Activated CD8-positive, alpha-beta T cell treated with anti-CD3 and anti-CD28 coated beads for 36 hours (primary cell): ENCODE measurements around the gene SELENOM. TPM values are rescaled to one million over a fixed set of nuclear protein-coding genes. Genes with fewer than 3 reads are reported as not detected.

Experiments used
- ATAC-seq: fragments of 200-7000 bp; cut with Tn5 transposase; one replicate; pipeline ENCODE4 v1.10.0; 2021; ENCODE audit warnings: mild to moderate bottlenecking, moderate library complexity
- CTCF ChIA-PET: fragments of 350-600 bp; sonication (Branson Sonifier 250); formaldehyde crosslinking; loops from one replicate; lab custom pipeline; 2021; ENCODE audit warnings: antibody characterized with exemption; lab: Charles Lee
- POLR2A ChIA-PET: fragments of 350-600 bp; sonication (Branson Sonifier 250); formaldehyde crosslinking; loops from one replicate; lab custom pipeline; 2021; ENCODE audit warnings: antibody characterized with exemption; lab: Charles Lee
- DNase-seq: peaks from one replicate; pipeline ENCODE4 v3.0.0-alpha.2; 2020
- H3K27ac Mint-ChIP-seq: one replicate; pipeline ENCODE4 v1.8.0; 2021; ENCODE audit warnings: mild to moderate bottlenecking, mixed read lengths
- H3K27me3 Mint-ChIP-seq: one replicate; pipeline ENCODE4 v1.8.0; 2021; ENCODE audit warnings: mixed read lengths
- H3K36me3 Mint-ChIP-seq: one replicate; pipeline ENCODE4 v1.8.0; 2021; ENCODE audit warnings: low read depth, mixed read lengths
- H3K4me1 Mint-ChIP-seq: one replicate; pipeline ENCODE4 v1.8.0; 2021; ENCODE audit warnings: low read depth, mixed read lengths
- H3K4me3 Mint-ChIP-seq: one replicate; pipeline ENCODE4 v1.8.0; 2021; ENCODE audit warnings: mild to moderate bottlenecking, moderate library complexity, mixed read lengths
- H3K9me3 Mint-ChIP-seq: one replicate; pipeline ENCODE4 v1.8.0; 2021; ENCODE audit warnings: mixed read lengths
- intact Hi-C: fragments of 100-400 bp; cut with micrococcal nuclease; formaldehyde crosslinking; loops from one replicate; pipeline ENCODE4 v1.10.0; 2022
- total RNA-seq, 2 experiments: library from RNA; stranded (reverse); gene quantifications; one replicate each; pipeline ENCODE4 v1.2.3, GENCODE V29; 2021
- TF ChIP-seq, protein P1 (sequence below): fragments of 200-600 bp; IDR thresholded peaks from one replicate; pipeline ENCODE4 v1.8.0; 2022; ENCODE audit warnings: antibody characterized with exemption, mild to moderate bottlenecking

SELENOM gene
- total RNA-seq, 2 experiments from 2014 or later, result 3.6 to 5.8 TPM

DNA sequence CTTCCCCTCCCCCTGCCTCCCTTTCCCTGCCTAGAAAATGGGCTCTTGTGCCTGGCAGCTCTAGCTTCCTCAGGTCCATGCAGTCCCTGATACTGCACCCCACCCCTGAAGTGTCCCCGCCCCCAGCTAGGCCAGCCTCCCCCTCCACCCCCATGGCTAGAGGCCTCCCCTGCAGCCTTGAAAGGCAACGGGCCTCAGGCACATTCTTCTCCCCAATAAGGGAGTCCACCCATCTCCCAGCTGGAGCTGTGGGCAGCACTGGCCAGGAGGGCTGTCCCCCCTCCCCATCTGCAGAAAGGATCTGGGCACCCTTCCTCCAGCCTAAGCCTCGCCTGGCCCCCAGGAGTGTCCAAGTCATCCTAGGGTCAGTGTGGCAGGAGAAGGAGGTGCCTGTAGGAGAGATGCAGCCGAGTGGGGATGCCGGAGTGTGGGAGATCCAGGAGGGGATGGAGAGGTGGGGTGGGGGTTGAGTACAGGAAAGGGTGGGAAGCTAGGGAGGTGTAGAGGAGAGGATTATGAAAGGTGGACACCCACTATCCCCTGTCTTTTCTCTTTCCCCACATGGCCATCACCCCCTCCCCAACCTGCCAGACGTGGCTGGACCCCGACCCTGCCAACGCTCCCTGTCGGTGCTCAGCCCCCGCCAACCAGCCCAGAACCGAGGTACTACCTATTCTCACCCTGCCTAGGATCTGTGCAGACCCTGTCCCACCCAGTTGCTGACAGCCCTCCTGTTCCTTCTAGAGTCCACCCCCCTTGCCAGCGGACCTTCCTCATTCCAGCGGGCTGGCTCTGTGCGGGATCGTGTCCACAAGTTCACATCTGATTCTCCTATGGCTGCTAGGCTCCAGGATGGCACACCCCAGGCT lies 16.9 kb downstream of the SELENOM start:
- TF ChIP-seq, protein P1, sequence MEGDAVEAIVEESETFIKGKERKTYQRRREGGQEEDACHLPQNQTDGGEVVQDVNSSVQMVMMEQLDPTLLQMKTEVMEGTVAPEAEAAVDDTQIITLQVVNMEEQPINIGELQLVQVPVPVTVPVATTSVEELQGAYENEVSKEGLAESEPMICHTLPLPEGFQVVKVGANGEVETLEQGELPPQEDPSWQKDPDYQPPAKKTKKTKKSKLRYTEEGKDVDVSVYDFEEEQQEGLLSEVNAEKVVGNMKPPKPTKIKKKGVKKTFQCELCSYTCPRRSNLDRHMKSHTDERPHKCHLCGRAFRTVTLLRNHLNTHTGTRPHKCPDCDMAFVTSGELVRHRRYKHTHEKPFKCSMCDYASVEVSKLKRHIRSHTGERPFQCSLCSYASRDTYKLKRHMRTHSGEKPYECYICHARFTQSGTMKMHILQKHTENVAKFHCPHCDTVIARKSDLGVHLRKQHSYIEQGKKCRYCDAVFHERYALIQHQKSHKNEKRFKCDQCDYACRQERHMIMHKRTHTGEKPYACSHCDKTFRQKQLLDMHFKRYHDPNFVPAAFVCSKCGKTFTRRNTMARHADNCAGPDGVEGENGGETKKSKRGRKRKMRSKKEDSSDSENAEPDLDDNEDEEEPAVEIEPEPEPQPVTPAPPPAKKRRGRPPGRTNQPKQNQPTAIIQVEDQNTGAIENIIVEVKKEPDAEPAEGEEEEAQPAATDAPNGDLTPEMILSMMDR, result no peak
- Mint-ChIP-seq H3K27me3 (no peaks in the 10 kb centered on the region), H3K4me1 (peaks cover under 1% of the 10 kb centered on the region), H3K4me3 (no peak overlapping the region), H3K27ac (no peak overlapping the region), H3K36me3 (no peaks in the 10 kb centered on the region), H3K9me3 (no peaks in the 10 kb centered on the region)
- intact Hi-C loops, result no loop called here
- ATAC-seq (no peak), DNase-seq (no peak)
- ChIA-PET POLR2A (interaction anchor here (0.7 to 2.0 kb wide), 2 partner anchors 122 to 149 kb away, joined by 3 to 4 read pairs; partner anchors contain the start of gene MORC2), CTCF (interaction anchor here (0.6 to 2.8 kb wide), 3 partner anchors 26 to 170 kb away, joined by 3 to 8 read pairs (median 3); partner anchors contain the start of gene RNF185)

GRCh38 chr22:31089160-31090100 lies 17.9 kb downstream of the SELENOM start:
- Mint-ChIP-seq H3K36me3 (no peaks in the 10 kb centered on the region), H3K9me3 (no peaks in the 10 kb centered on the region), H3K4me1 (peaks cover 3% of the 10 kb centered on the region), H3K27me3 (no peaks in the 10 kb centered on the region), H3K4me3 (no peak overlapping the region), H3K27ac (no peak overlapping the region)
- DNase-seq, result peak; percentile 48
- TF ChIP-seq, protein P1, result peak; percentile 63
- CTCF ChIA-PET, result interaction anchor here (0.6 to 2.8 kb wide), 5 partner anchors 18 to 169 kb away, joined by 3 to 8 read pairs (median 3); partner anchors contain the start of genes RNF185 and SELENOM
- POLR2A ChIA-PET, result interaction anchor here (2.0 kb wide), 1 partner anchor 121 kb away, joined by 4 read pairs; the partner anchor contains the start of gene MORC2
- intact Hi-C loops, result loop anchor here (10.0 kb wide), 1 partner anchor 325 kb away; no protein-coding TSS in a partner anchor
- no peak for ATAC-seq

DNA sequence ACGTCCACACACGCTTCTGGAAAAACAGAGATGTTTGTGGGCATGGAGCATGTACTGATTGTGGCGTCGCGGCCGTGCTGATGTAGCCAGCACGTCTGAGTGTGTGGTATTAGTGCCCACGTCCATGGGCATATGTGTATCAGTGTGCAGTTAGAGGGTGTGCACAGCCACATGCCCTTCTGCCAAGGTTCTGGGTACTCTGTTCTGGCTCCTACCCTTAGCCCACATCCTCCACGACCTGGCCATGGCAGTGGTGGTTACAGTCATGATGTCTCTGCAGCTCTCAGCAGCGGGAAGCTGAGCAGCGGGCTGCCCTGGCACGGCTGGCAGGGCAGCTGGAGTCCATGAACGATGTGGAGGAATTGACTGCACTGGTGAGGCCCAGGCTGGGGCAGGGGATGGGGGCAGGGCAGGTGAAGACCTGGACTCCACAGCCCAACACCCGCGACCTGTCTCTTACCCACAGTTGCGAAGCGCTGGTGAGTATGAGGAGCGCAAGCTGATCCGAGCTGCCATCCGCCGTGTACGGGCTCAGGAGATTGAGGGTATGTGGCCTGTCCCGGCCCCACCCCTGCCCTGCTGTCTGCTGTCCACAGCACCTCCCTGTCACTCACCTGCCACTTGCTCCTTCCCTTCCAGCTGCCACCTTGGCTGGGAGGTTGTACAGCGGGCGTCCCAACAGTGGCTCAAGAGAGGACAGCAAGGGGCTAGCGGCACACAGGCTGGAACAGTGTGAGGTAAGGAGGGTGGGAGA lies 19.0 kb downstream of the SELENOM start:
- Mint-ChIP-seq H3K27me3 (no peaks in the 10 kb centered on the region), H3K4me3 (no peak overlapping the region), H3K27ac (no peak overlapping the region), H3K36me3 (peaks cover 2% of the 10 kb centered on the region), H3K4me1 (peaks cover 4% of the 10 kb centered on the region), H3K9me3 (no peaks in the 10 kb centered on the region)
- ChIA-PET POLR2A (interaction anchor here (0.9 to 2.0 kb wide), 2 partner anchors 120 to 138 kb away, joined by 3 to 4 read pairs; partner anchors contain the start of gene MORC2), CTCF (interaction anchor here (0.6 to 2.8 kb wide), 4 partner anchors 19 to 122 kb away, joined by 3 to 8 read pairs (median 4); partner anchors contain the start of gene SELENOM)
- TF ChIP-seq, protein P1, result no peak
- no peak for DNase-seq
- intact Hi-C loops, result loop anchor here (10.0 kb wide), 1 partner anchor 324 kb away; no protein-coding TSS in a partner anchor
- ATAC-seq, result no peak

GRCh38 chr22:31087744-31088215 lies 19.6 kb downstream of the SELENOM start:
- Mint-ChIP-seq H3K4me1 (peaks cover 9% of the 10 kb centered on the region), H3K9me3 (no peaks in the 10 kb centered on the region), H3K4me3 (no peak overlapping the region), H3K36me3 (peaks cover 2% of the 10 kb centered on the region), H3K27ac (no peak overlapping the region), H3K27me3 (no peaks in the 10 kb centered on the region)
- CTCF ChIA-PET, result interaction anchor here (1.4 to 2.8 kb wide), 3 partner anchors 20 to 62 kb away, joined by 3 to 8 read pairs (median 5); partner anchors contain the start of gene SELENOM
- POLR2A ChIA-PET, result interaction anchor here (0.7 to 0.9 kb wide), 2 partner anchors 138 to 982 kb away, joined by 3 read pairs; no protein-coding TSS in a partner anchor
- intact Hi-C loops, result loop anchor here (10.0 kb wide), 1 partner anchor 323 kb away; no protein-coding TSS in a partner anchor
- DNase-seq (no peak), ATAC-seq (no peak)
- TF ChIP-seq, protein P1, result no peak
